Body of pancreas (tissue), 4 donors: ENCODE results near the gene ARPP19. TPM values are rescaled to one million over a fixed set of nuclear protein-coding genes. Genes with fewer than 3 reads are reported as not detected.
"Not testable (repeated sequence)": the region's sequence is repeated elsewhere in the genome, so short reads cannot be mapped to it uniquely, and the experiment has no call there.

ENCODE experiments used
- ATAC-seq: fragments of 150-250 bp; one replicate; pipeline ENCODE4 v1.9.1; 2016
- DNase-seq, 4 donors: peaks; one replicate each; pipeline ENCODE4 v3.0.0-alpha.2; 2019
- H3K27ac ChIP-seq, 4 donors: fragments of 200-600 bp; sonication (generic); 1 replicate in 3 of 4; 2 replicates in 1 of 4; pipeline versions ENCODE4 v1.5.1 to v1.6.1; 2016 to 2019; ENCODE audit warnings: mild to moderate bottlenecking in 1 of 4, mixed read lengths in 1 of 4, moderate library complexity in 1 of 4
- H3K27me3 ChIP-seq, 2 donors: fragments of 200-600 bp; sonication (generic); one replicate each; pipeline ENCODE4 v1.6.0; 2016; ENCODE audit warnings: mild to moderate bottlenecking in 1 of 2
- H3K36me3 ChIP-seq, 2 donors: fragments of 200-600 bp; sonication (generic); replicated peaks in 1 of 2; 2 replicates each; pipeline ENCODE4 v1.5.1; 2016; ENCODE audit warnings: low read depth in 2 of 2; ENCODE audit not compliant: insufficient read depth in 1 of 2
- H3K4me1 ChIP-seq: fragments of 200-600 bp; sonication (generic); one replicate; pipeline ENCODE4 v1.6.0; 2016
- H3K4me3 ChIP-seq, 2 donors: fragments of 200-600 bp; sonication (generic); 1 replicate in 1 of 2; 2 replicates in 1 of 2; pipeline ENCODE4 v1.5.1; 2016 to 2019
- H3K9me3 ChIP-seq, 3 donors: fragments of 200-600 bp; sonication (generic); 1 replicate in 2 of 3; 2 replicates in 1 of 3; pipeline ENCODE4 v1.5.1; 2016
- CTCF ChIP-seq, 7 experiments: fragments of 450-650 bp in 4 of 7; fragments of 200-600 bp in 3 of 7; sonication (generic) in 3 of 7; IDR thresholded peaks; one replicate each; pipeline ENCODE4 v1.5.1; 2016 to 2019; ENCODE audit warnings: antibody characterized with exemption in 7 of 7
- POLR2A ChIP-seq, 3 donors: fragments of 450-650 bp; IDR thresholded peaks; one replicate each; pipeline ENCODE4 v1.6.1; 2016; ENCODE audit warnings: antibody characterized with exemption in 3 of 3, mild to moderate bottlenecking in 2 of 3
- WGBS, 2 donors: methylation state at CpG; one replicate each; pipeline ENCODE4 v1.1.5; 2017; 5-methylcytosine and 5-hydroxymethylcytosine counted together
- intact Hi-C: fragments of 100-400 bp; cut with DNase I; formaldehyde crosslinking; loops from one replicate; pipeline ENCODE4 v1.15.1; 2023
- total RNA-seq, 2 donors: library from RNA; depleted of rRNA; stranded (reverse); fragments of >200 nt; gene quantifications; one replicate each; pipeline ENCODE4 v1.1.0, GENCODE V29; 2016

The ARPP19 gene
- total RNA-seq, 2 donors from 2014 or later = 37.2 to 65.4 TPM

GRCh38 chr15:52515343-52515742 lies 53.5 kb downstream of the ARPP19 start:
- intact Hi-C loops = no loop called here
- H3K4me3 ChIP-seq = no peak overlapping the region
- no peak overlapping the region for H3K27ac ChIP-seq
- H3K27me3 ChIP-seq = no peaks in the 10 kb centered on the region
- H3K4me1 ChIP-seq = no peaks in the 10 kb centered on the region
- no peaks in the 10 kb centered on the region for H3K36me3 ChIP-seq
- ATAC-seq (no peak), DNase-seq (no peak)
- WGBS, 2 donors = 66 to 72% methylated on average over 2 of the region's 2 CpGs
- no peak for TF ChIP-seq CTCF (IDR thresholded peaks at IDR 0.05)
- TF ChIP-seq POLR2A (IDR thresholded peaks at IDR 0.05) = no peak
- H3K9me3 ChIP-seq = no peaks in the 10 kb centered on the region

GRCh38 chr15:52514482-52514881 lies 54.3 kb downstream of the ARPP19 start:
- Histone ChIP-seq H3K27me3 (no peaks in the 10 kb centered on the region), H3K27ac (no peak overlapping the region), H3K4me3 (no peak overlapping the region), H3K9me3 (no peaks in the 10 kb centered on the region), H3K36me3 (no peaks in the 10 kb centered on the region), H3K4me1 (no peaks in the 10 kb centered on the region)
- intact Hi-C loops = no loop called here
- no peak for ATAC-seq
- TF ChIP-seq POLR2A (IDR thresholded peaks at IDR 0.05) = no peak
- TF ChIP-seq CTCF (IDR thresholded peaks at IDR 0.05) = no peak
- no peak for DNase-seq
- WGBS, 2 donors = 90 to 96% methylated on average over 1 of the region's 1 CpG

- DNase-seq, H3K36me3 ChIP-seq, H3K9me3 ChIP-seq, H3K4me3 ChIP-seq, H3K4me1 ChIP-seq, intact Hi-C loops, H3K27me3 ChIP-seq, ATAC-seq, H3K27ac ChIP-seq: not testable (repeated sequence)
- WGBS, 2 donors = 94% methylated on average over 8 of the region's 8 CpGs
Measured at GRCh38 chr15:52512869-52513268, 56.0 kb downstream of the ARPP19 start.

- H3K9me3 ChIP-seq = no peaks in the 10 kb centered on the region
- H3K36me3 ChIP-seq = no peaks in the 10 kb centered on the region
- no peaks in the 10 kb centered on the region for H3K4me1 ChIP-seq
- no peak for TF ChIP-seq CTCF (IDR thresholded peaks at IDR 0.05)
- no peak for TF ChIP-seq POLR2A (IDR thresholded peaks at IDR 0.05)
- 70 to 75% methylated on average over 2 of the region's 2 CpGs for WGBS, 2 donors
- DNase-seq (no peak), ATAC-seq (no peak)
- no peak overlapping the region for H3K4me3 ChIP-seq
- no peak overlapping the region for H3K27ac ChIP-seq
- intact Hi-C loops = no loop called here
- H3K27me3 ChIP-seq = no peaks in the 10 kb centered on the region
Measured at GRCh38 chr15:52511084-52511483, 57.7 kb downstream of the ARPP19 start.

GRCh38 chr15:52509500-52510245 lies 59.2 kb downstream of the ARPP19 start:
- WGBS, 2 donors = 66 to 79% methylated on average over 3 of the region's 3 CpGs
- no peak for ATAC-seq
- no peaks in the 10 kb centered on the region for H3K36me3 ChIP-seq
- no peaks in the 10 kb centered on the region for H3K27me3 ChIP-seq
- no peak for DNase-seq
- no peak overlapping the region for H3K27ac ChIP-seq
- H3K4me1 ChIP-seq = no peaks in the 10 kb centered on the region
- no peak overlapping the region for H3K4me3 ChIP-seq
- no peak for TF ChIP-seq POLR2A (IDR thresholded peaks at IDR 0.05)
- TF ChIP-seq CTCF (IDR thresholded peaks at IDR 0.05) = no peak
- intact Hi-C loops = no loop called here
- H3K9me3 ChIP-seq = no peaks in the 10 kb centered on the region
